ENCODE results near the gene PRDM13. TPM values are rescaled to one million over a fixed set of nuclear protein-coding genes. Genes with fewer than 3 reads are reported as not detected.

Gene PRDM13
- total RNA-seq, 1 experiment from 2014 or later, result 0.11 TPM

DNA sequence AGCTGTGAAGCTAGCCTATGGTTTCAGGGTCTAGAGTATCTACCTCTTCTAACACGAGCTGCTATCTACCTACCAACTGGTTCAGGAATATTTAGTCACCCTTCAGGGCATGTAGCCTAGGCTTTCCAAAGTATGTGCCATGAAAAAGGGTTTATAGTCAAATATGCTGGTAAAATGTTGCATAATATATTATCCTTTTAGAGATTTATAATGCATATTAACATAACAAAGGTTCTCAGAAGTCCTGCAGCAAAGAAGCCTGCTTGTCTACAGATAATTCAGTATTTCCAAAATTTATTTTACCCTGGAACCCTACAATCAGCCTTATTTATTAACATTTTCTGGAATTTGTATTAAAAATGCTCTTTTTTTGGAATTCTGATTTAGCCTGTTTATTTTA lies 56.0 kb downstream of the PRDM13 start:
- ChIA-PET CTCF (no interaction called here), POLR2A (no interaction called here)
- H3K9me3 Mint-ChIP-seq, result no peaks in the 10 kb centered on the region; the same call in 1 of the 2 replicates
- H3K27ac Mint-ChIP-seq, result no peak overlapping the region
- H3K36me3 Mint-ChIP-seq, result no peaks in the 10 kb centered on the region
- H3K4me3 Mint-ChIP-seq, result no peak overlapping the region
- ATAC-seq (no peak), DNase-seq (ENCODE audit: low spot score) (no peak)
- TF ChIP-seq IRF2 (CRISPR knock-in tag; IDR thresholded peaks at IDR 0.05; ENCODE audit: borderline replicate concordance, low read depth) (no peak), ARID4B (CRISPR knock-in tag; IDR thresholded peaks at IDR 0.05; ENCODE audit: borderline replicate concordance) (no peak), PRRX2 (CRISPR knock-in tag; IDR thresholded peaks at IDR 0.05) (no peak), FOXJ3 (CRISPR knock-in tag; IDR thresholded peaks at IDR 0.05; ENCODE audit: borderline replicate concordance) (no peak), CREB1 (CRISPR knock-in tag; IDR thresholded peaks at IDR 0.05) (no peak), ZBTB21 (CRISPR knock-in tag; IDR thresholded peaks at IDR 0.05; ENCODE audit: borderline replicate concordance) (no peak)
- TF ChIP-seq, protein P1, sequence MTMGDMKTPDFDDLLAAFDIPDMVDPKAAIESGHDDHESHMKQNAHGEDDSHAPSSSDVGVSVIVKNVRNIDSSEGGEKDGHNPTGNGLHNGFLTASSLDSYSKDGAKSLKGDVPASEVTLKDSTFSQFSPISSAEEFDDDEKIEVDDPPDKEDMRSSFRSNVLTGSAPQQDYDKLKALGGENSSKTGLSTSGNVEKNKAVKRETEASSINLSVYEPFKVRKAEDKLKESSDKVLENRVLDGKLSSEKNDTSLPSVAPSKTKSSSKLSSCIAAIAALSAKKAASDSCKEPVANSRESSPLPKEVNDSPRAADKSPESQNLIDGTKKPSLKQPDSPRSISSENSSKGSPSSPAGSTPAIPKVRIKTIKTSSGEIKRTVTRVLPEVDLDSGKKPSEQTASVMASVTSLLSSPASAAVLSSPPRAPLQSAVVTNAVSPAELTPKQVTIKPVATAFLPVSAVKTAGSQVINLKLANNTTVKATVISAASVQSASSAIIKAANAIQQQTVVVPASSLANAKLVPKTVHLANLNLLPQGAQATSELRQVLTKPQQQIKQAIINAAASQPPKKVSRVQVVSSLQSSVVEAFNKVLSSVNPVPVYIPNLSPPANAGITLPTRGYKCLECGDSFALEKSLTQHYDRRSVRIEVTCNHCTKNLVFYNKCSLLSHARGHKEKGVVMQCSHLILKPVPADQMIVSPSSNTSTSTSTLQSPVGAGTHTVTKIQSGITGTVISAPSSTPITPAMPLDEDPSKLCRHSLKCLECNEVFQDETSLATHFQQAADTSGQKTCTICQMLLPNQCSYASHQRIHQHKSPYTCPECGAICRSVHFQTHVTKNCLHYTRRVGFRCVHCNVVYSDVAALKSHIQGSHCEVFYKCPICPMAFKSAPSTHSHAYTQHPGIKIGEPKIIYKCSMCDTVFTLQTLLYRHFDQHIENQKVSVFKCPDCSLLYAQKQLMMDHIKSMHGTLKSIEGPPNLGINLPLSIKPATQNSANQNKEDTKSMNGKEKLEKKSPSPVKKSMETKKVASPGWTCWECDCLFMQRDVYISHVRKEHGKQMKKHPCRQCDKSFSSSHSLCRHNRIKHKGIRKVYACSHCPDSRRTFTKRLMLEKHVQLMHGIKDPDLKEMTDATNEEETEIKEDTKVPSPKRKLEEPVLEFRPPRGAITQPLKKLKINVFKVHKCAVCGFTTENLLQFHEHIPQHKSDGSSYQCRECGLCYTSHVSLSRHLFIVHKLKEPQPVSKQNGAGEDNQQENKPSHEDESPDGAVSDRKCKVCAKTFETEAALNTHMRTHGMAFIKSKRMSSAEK (CRISPR knock-in tag; IDR thresholded peaks at IDR 0.05; ENCODE audit: borderline replicate concordance), result no peak
- TF ChIP-seq, protein P2, sequence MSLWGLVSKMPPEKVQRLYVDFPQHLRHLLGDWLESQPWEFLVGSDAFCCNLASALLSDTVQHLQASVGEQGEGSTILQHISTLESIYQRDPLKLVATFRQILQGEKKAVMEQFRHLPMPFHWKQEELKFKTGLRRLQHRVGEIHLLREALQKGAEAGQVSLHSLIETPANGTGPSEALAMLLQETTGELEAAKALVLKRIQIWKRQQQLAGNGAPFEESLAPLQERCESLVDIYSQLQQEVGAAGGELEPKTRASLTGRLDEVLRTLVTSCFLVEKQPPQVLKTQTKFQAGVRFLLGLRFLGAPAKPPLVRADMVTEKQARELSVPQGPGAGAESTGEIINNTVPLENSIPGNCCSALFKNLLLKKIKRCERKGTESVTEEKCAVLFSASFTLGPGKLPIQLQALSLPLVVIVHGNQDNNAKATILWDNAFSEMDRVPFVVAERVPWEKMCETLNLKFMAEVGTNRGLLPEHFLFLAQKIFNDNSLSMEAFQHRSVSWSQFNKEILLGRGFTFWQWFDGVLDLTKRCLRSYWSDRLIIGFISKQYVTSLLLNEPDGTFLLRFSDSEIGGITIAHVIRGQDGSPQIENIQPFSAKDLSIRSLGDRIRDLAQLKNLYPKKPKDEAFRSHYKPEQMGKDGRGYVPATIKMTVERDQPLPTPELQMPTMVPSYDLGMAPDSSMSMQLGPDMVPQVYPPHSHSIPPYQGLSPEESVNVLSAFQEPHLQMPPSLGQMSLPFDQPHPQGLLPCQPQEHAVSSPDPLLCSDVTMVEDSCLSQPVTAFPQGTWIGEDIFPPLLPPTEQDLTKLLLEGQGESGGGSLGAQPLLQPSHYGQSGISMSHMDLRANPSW (CRISPR knock-in tag; conservative IDR thresholded peaks at IDR 0.05; ENCODE audit: low read depth), result no peak
- TF ChIP-seq, protein P3, sequence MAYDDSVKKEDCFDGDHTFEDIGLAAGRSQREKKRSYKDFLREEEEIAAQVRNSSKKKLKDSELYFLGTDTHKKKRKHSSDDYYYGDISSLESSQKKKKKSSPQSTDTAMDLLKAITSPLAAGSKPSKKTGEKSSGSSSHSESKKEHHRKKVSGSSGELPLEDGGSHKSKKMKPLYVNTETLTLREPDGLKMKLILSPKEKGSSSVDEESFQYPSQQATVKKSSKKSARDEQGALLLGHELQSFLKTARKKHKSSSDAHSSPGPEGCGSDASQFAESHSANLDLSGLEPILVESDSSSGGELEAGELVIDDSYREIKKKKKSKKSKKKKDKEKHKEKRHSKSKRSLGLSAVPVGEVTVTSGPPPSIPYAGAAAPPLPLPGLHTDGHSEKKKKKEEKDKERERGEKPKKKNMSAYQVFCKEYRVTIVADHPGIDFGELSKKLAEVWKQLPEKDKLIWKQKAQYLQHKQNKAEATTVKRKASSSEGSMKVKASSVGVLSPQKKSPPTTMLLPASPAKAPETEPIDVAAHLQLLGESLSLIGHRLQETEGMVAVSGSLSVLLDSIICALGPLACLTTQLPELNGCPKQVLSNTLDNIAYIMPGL (CRISPR knock-in tag; IDR thresholded peaks at IDR 0.05), result no peak
- TF ChIP-seq, protein P4, sequence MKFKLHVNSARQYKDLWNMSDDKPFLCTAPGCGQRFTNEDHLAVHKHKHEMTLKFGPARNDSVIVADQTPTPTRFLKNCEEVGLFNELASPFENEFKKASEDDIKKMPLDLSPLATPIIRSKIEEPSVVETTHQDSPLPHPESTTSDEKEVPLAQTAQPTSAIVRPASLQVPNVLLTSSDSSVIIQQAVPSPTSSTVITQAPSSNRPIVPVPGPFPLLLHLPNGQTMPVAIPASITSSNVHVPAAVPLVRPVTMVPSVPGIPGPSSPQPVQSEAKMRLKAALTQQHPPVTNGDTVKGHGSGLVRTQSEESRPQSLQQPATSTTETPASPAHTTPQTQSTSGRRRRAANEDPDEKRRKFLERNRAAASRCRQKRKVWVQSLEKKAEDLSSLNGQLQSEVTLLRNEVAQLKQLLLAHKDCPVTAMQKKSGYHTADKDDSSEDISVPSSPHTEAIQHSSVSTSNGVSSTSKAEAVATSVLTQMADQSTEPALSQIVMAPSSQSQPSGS (CRISPR knock-in tag; IDR thresholded peaks at IDR 0.05; ENCODE audit: borderline replicate concordance, low read depth), result no peak
- no peaks in the 10 kb centered on the region for H3K27me3 Mint-ChIP-seq (ENCODE audit: low read depth)
- H3K4me1 Mint-ChIP-seq, result peaks cover 13% of the 10 kb centered on the region

Other genes starting within 250 kb of the PRDM13 start
- gene COQ3, start 212.6 kb upstream of the PRDM13 start, total RNA-seq (2021), result 13.9 to 16.0 TPM (median 14.1 TPM) in 3 replicates
- 150 to 156 TPM (median 155 TPM) in 3 replicates for gene PNISR, start 181.5 kb upstream of the PRDM13 start, total RNA-seq (2021)
- gene USP45, start 91.4 kb upstream of the PRDM13 start, total RNA-seq (2021), result 22.4 to 34.7 TPM (median 25.7 TPM) in 3 replicates
- 82.2 to 93.1 TPM (median 86.8 TPM) in 3 replicates for gene CCNC, start 38.2 kb upstream of the PRDM13 start, total RNA-seq (2021)

Data from WTC11 (cell line).